Natural killer cell (primary cell): ENCODE results near the gene NMUR1. TPM values are rescaled to one million over a fixed set of nuclear protein-coding genes. Genes with fewer than 3 reads are reported as not detected.

Source experiments
- ATAC-seq, 3 donors: fragments of 150-1000 bp in 2 of 3; fragments of 200-7000 bp in 1 of 3; cut with Tn5 transposase; 1 replicate in 1 of 3; 2 replicates in 2 of 3; pipeline ENCODE4 v1.10.0; 2021; ENCODE audit warnings: mild to moderate bottlenecking in 2 of 3, moderate library complexity in 2 of 3
- DNase-seq, 2 donors: peaks; one replicate each; pipeline versions ENCODE4 v3.0.0 to v3.0.0-alpha.2; 2013 to 2021; ENCODE audit warnings: mixed read lengths in 1 of 2
- H3K27ac ChIP-seq: one replicate; pipeline ENCODE4 v1.5.1; 2013; ENCODE audit warnings: mild to moderate bottlenecking, low read length
- H3K27me3 ChIP-seq: one replicate; pipeline ENCODE4 v1.6.1; 2013; ENCODE audit warnings: low read length; ENCODE audit not compliant: control insufficient read depth, insufficient read depth
- H3K36me3 ChIP-seq: one replicate; pipeline ENCODE4 v1.6.1; 2013; ENCODE audit warnings: low read length; ENCODE audit not compliant: control insufficient read depth, insufficient read depth
- H3K4me1 ChIP-seq: one replicate; pipeline ENCODE4 v1.6.1; 2013; ENCODE audit warnings: low read length; ENCODE audit not compliant: control insufficient read depth, insufficient read depth
- H3K4me3 ChIP-seq: one replicate; pipeline ENCODE4 v1.5.1; 2013; ENCODE audit warnings: low read length
- H3K9me3 ChIP-seq: one replicate; pipeline ENCODE4 v1.6.1; 2013; ENCODE audit warnings: low read length; ENCODE audit not compliant: control insufficient read depth, insufficient read depth
- H3K27ac Mint-ChIP-seq, 2 donors: one replicate each; pipeline ENCODE4 v1.8.0; 2022; ENCODE audit warnings: mild to moderate bottlenecking in 2 of 2, mixed read lengths in 2 of 2, moderate library complexity in 1 of 2
- H3K27me3 Mint-ChIP-seq, 2 donors: one replicate each; pipeline ENCODE4 v1.8.0; 2022; ENCODE audit warnings: low read depth in 2 of 2, mixed read lengths in 2 of 2
- H3K36me3 Mint-ChIP-seq: one replicate; pipeline ENCODE4 v1.8.0; 2022; ENCODE audit warnings: mixed read lengths
- H3K4me1 Mint-ChIP-seq, 2 donors: one replicate each; pipeline ENCODE4 v1.8.0; 2022; ENCODE audit warnings: mixed read lengths in 2 of 2
- H3K4me3 Mint-ChIP-seq: one replicate; pipeline ENCODE4 v1.8.0; 2022; ENCODE audit warnings: mild to moderate bottlenecking, moderate library complexity, mixed read lengths
- H3K9me3 Mint-ChIP-seq, 2 donors: one replicate each; pipeline ENCODE4 v1.8.0; 2022; ENCODE audit warnings: mixed read lengths in 2 of 2
- CTCF ChIP-seq: fragments of 200-600 bp; IDR thresholded peaks from one replicate; pipeline ENCODE4 v1.8.0; 2022; ENCODE audit warnings: antibody characterized with exemption
- WGBS: methylation state at CpG from one replicate; pipeline ENCODE4 v1.1.7; 2013; ENCODE audit warnings: missing lambda C conversion rate; ENCODE audit not compliant: insufficient coverage; 5-methylcytosine and 5-hydroxymethylcytosine counted together
- intact Hi-C: fragments of 100-400 bp; cut with micrococcal nuclease; formaldehyde crosslinking; loops from one replicate; pipeline ENCODE4 v1.14.2; 2022
- total RNA-seq, 4 donors: library from RNA; stranded (reverse); fragments of 120-200 nt in 1 of 4; gene quantifications; one replicate each; pipeline versions ENCODE4 v1.2.3 to v1.2.4, GENCODE V29; 2013 to 2022

NMUR1 gene
- total RNA-seq, 3 donors from 2014 or later (not counting 1 experiment from before 2014, with no cell fraction given), result 67.4 to 103 (median 80.2) TPM

- Mint-ChIP-seq H3K4me3 (no peak overlapping the region), H3K27ac (no peak overlapping the region), H3K9me3 (no peaks in the 10 kb centered on the region), H3K27me3 (no peaks in the 10 kb centered on the region), H3K36me3 (no peaks in the 10 kb centered on the region), H3K4me1 (no peaks in the 10 kb centered on the region)
- H3K36me3 ChIP-seq, result no peaks in the 10 kb centered on the region
- DNase-seq (no peak), ATAC-seq (no peak)
- H3K4me3 ChIP-seq, result no peak overlapping the region
- no peaks in the 10 kb centered on the region for H3K27me3 ChIP-seq
- no peaks in the 10 kb centered on the region for H3K9me3 ChIP-seq
- no peaks in the 10 kb centered on the region for H3K4me1 ChIP-seq
- TF ChIP-seq CTCF, result no peak
- WGBS, result 83% methylated on average over 3 of the region's 3 CpGs
- intact Hi-C loops, result no loop called here
- H3K27ac ChIP-seq, result no peak overlapping the region
Observed at GRCh38 chr2:231503766-231504165, 26.5 kb downstream of the NMUR1 start.

GRCh38 chr2:231502596-231502995, 27.6 kb downstream of the NMUR1 start:
- Histone ChIP-seq H3K9me3 (no peaks in the 10 kb centered on the region), H3K27me3 (no peaks in the 10 kb centered on the region), H3K4me3 (no peak overlapping the region), H3K27ac (no peak overlapping the region), H3K36me3 (no peaks in the 10 kb centered on the region), H3K4me1 (no peaks in the 10 kb centered on the region)
- Mint-ChIP-seq H3K36me3 (no peaks in the 10 kb centered on the region), H3K4me3 (no peak overlapping the region), H3K9me3 (no peaks in the 10 kb centered on the region), H3K27ac (no peak overlapping the region), H3K27me3 (no peaks in the 10 kb centered on the region), H3K4me1 (no peaks in the 10 kb centered on the region)
- TF ChIP-seq CTCF, result no peak
- intact Hi-C loops, result no loop called here
- DNase-seq, result no peak
- no peak for ATAC-seq

- Histone ChIP-seq H3K4me3 (no peak overlapping the region), H3K4me1 (no peaks in the 10 kb centered on the region), H3K36me3 (no peaks in the 10 kb centered on the region), H3K27ac (no peak overlapping the region), H3K9me3 (no peaks in the 10 kb centered on the region), H3K27me3 (no peaks in the 10 kb centered on the region)
- Mint-ChIP-seq H3K9me3 (no peaks in the 10 kb centered on the region), H3K4me1 (no peaks in the 10 kb centered on the region), H3K36me3 (no peaks in the 10 kb centered on the region), H3K4me3 (no peak overlapping the region), H3K27me3 (no peaks in the 10 kb centered on the region), H3K27ac (no peak overlapping the region)
- DNase-seq (no peak), ATAC-seq (no peak)
- no peak for TF ChIP-seq CTCF
- WGBS, result 83% methylated on average over 1 of the region's 1 CpG
- intact Hi-C loops, result no loop called here
Observed at GRCh38 chr2:231497651-231498050, 32.6 kb downstream of the NMUR1 start.

GRCh38 chr2:231494669-231495068, 35.6 kb downstream of the NMUR1 start:
- Histone ChIP-seq H3K27me3 (no peaks in the 10 kb centered on the region), H3K9me3 (no peaks in the 10 kb centered on the region), H3K27ac (no peak overlapping the region), H3K4me3 (no peak overlapping the region), H3K36me3 (no peaks in the 10 kb centered on the region), H3K4me1 (no peaks in the 10 kb centered on the region)
- Mint-ChIP-seq H3K4me1 (no peaks in the 10 kb centered on the region), H3K36me3 (no peaks in the 10 kb centered on the region), H3K9me3 (no peaks in the 10 kb centered on the region), H3K27me3 (no peaks in the 10 kb centered on the region), H3K4me3 (no peak overlapping the region), H3K27ac (no peak overlapping the region)
- no peak for TF ChIP-seq CTCF
- intact Hi-C loops, result no loop called here
- no peak for DNase-seq
- peak in 1 of 3 donors; percentile 48 for ATAC-seq
- WGBS, result 17% methylated on average over 3 of the region's 3 CpGs
